Measurements from ENCODE around the gene OSBP2.
"Not testable (repeated sequence)": the region's sequence is repeated elsewhere in the genome, so short reads cannot be mapped to it uniquely, and the experiment has no call there.

OSBP2 gene, protein sequence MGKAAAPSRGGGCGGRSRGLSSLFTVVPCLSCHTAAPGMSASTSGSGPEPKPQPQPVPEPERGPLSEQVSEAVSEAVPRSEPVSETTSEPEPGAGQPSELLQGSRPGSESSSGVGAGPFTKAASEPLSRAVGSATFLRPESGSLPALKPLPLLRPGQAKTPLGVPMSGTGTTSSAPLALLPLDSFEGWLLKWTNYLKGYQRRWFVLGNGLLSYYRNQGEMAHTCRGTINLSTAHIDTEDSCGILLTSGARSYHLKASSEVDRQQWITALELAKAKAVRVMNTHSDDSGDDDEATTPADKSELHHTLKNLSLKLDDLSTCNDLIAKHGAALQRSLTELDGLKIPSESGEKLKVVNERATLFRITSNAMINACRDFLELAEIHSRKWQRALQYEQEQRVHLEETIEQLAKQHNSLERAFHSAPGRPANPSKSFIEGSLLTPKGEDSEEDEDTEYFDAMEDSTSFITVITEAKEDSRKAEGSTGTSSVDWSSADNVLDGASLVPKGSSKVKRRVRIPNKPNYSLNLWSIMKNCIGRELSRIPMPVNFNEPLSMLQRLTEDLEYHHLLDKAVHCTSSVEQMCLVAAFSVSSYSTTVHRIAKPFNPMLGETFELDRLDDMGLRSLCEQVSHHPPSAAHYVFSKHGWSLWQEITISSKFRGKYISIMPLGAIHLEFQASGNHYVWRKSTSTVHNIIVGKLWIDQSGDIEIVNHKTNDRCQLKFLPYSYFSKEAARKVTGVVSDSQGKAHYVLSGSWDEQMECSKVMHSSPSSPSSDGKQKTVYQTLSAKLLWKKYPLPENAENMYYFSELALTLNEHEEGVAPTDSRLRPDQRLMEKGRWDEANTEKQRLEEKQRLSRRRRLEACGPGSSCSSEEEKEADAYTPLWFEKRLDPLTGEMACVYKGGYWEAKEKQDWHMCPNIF

DNA sequence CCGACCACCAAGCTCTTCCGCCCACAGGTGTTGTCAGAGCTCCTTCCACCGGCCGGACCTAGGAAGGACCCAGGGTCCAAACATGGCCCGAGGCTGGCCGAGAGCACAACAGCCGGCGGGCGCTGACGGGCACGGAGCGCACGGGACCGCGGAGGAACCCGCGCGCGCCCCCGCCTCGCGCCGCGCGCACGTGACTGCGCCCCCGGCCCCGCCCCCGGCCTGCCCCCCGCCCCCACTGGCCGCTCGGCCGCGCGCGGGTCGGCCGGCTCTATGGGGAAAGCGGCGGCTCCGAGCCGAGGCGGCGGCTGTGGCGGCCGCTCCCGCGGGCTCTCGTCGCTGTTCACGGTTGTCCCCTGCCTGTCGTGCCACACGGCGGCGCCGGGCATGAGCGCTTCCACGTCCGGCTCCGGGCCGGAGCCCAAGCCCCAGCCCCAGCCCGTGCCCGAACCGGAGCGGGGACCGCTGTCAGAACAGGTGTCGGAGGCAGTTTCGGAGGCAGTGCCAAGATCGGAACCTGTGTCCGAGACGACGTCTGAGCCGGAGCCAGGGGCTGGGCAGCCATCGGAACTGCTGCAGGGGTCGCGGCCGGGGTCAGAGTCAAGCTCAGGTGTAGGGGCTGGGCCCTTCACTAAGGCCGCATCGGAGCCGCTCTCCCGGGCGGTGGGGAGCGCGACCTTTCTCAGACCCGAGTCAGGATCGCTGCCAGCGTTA is at the start of gene OSBP2:
Gene OSBP2, plus strand, starts transcription at position 235 of the 711 bp plus-strand sequence. Its CDS starts 36 bp downstream, at position 271.
- DNase-seq = peak; percentile 28

DNA sequence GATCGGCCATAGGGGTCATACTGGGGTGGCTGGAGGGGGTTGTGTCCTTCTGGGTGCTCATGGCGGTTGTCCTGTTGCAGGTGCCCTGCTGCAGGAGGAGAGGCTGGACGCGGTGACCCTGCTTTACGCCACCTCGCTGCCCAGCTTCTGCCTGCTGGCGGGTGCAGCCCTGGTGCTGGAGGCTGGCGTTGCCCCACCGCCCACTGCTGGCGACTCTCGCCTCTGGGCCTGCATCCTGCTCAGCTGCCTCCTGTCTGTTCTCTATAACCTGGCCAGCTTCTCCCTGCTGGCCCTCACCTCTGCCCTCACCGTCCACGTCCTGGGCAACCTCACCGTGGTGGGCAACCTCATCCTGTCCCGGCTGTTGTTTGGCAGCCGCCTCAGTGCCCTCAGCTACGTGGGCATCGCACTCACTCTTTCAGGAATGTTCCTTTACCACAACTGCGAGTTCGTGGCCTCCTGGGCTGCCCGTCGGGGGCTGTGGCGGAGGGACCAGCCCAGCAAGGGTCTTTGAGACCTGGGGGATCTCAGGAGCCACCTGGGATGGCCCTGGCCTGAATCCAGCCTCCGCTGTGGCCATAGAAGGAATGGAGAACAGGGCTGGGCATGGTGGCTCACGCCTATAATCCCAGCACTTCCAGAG is 48.0 kb upstream of the OSBP2 start:
- no peak for DNase-seq

DNA sequence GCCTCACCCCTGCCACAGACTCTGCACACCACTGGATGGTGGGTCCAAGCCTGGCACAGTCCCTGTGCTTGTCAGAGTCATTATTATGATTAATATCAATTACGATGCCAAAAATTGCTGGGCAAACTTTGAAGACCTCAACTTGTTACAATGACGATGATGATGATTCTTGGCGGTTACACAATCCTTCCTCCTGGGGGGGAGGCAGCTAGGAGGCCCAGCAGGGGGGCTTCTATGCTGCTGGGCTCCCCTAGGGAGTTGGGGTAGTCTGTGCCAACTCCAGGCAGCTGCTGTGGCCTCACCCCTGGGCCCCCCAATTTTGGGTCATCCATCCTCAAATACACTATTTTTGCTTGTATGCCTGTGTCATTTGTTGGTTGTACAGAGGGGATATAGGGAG is 47.1 kb upstream of the OSBP2 start:
- DNase-seq = no peak

DNA sequence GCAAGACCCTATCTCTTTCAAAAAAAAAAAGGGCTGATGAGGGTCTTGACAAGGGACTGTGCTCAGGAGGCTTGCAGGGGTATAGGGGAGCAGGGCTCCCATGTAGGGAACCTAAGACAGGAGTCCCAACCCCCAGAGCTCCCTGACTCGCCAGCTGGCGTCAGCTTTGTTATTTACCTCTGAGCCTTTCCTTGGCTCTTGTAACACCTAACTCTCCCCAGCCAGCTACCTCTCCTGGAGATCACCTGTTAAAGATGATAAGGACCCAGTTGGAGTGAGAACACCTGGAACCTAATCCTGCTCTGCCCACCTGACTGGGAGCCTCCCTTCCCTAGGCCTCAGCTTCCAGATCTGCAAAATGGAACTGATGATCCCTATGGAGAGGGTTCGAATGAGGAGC is 45.8 kb upstream of the OSBP2 start:
- DNase-seq = no peak

DNA sequence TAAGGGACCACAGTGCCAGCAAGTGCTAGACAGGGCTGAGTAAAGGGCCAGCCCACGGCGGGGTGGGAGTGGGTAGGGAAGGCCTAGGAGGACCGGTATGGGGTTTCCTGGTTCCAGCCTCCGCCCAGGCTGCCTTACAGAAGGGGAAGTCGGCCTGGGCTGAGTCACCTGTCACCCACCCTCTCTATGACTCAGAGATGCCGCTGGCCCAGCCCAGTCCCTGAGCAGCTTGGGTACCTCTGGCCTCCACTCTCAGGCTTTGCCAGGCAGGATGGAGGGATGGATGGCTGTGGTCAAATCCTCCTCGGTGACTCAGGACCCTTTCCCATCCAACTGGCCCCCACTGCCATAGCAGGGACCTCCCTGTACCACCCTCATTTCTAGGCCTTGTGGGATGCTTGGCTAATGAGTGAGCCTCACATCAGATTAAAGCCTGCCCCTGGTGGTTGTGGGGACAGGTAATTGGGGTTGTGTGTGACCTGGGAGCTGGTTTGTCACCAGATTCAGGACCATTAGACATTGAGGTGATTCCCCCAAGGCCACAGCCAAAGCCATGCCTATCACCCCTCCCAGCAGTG is 45.2 kb upstream of the OSBP2 start:
- no peak for DNase-seq

DNA sequence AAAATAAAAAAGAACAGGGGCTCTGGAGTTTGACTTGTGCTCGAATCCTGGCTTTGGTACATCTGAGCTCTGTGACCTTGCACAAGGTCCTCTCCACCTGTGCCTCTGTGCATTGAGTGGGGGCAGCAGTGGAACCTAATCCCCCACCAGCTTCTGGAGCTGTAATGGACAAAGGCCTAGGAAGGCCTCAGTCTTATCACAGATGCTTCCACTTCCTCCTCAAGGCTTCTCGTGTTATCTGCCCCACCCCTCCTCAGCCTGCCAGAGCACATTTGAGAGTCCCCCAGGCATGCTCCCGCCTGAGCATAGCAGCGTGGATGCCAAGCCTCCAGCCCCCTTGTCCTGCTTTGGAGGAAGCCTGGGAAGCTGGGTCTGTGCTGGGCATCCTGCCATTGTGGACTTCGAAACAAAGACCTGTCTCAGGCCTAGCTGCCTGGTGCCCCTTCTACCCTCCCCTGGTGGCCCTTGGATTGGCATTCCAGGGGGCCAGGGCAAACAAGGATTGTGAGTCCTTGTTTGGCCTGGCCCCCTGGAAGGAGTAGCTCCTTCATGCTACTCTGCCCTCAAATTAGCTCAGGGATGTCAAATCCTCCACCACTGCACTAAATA is 44.1 kb upstream of the OSBP2 start:
- peak; percentile 11 for DNase-seq

DNA sequence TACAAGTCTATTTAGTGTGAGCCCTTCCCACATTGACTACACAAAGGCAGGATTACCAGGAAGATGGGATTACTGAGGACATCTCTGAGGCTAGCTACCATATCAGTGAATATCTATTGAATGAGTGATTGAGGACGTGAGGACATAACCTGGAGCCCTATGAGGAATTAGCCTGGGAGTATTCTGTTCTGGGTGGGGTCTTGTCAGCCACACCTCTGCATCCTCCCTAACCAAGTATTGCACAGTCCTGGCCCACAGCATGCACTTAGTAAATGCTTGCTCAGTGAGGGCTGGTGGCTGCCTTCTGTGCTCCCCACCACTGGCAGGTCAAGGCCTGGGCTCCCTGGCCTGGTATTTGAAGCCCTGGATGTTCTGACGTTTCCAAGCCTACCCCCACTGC is 41.8 kb upstream of the OSBP2 start:
- no peak for DNase-seq

DNA sequence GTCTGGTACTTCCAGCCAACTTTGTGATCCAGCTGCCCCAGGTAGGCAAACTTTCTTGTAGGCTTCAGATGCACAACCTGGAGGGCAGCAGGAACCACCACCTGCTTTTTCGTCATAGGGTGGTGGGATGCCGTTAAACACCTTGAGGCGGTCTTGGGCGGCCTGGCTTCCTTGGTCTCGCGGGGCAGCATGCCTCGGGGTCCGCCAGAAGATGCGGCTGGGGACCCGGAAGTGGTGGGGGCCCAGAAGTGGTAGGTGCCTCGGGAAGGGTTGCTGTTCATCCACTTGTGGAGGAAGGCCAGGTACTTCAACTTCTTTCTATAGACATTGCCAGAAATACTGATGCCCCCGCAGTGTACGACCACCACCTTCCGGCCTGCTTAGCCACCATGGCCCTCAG is 40.3 kb upstream of the OSBP2 start:
- no peak for DNase-seq

DNA sequence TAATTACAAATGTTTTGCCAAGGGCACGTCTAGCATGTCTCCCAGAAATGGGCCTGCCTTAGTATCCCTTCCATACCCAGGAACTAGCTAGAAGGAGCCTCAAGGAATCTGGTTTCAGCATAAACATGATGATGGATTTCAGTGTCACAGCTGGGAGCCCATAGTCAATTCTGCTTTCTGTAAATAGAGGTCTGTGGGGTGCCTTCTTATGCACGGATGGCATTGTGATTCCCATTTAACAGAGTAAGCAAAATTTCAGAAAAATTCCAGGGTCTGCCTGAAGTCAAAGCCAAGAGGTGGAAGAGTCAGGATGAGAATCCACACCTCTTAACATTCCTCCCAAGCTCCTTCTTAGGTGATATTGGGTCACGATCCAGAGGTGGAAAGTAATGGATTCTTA is 39.1 kb upstream of the OSBP2 start:
- DNase-seq = no peak

DNA sequence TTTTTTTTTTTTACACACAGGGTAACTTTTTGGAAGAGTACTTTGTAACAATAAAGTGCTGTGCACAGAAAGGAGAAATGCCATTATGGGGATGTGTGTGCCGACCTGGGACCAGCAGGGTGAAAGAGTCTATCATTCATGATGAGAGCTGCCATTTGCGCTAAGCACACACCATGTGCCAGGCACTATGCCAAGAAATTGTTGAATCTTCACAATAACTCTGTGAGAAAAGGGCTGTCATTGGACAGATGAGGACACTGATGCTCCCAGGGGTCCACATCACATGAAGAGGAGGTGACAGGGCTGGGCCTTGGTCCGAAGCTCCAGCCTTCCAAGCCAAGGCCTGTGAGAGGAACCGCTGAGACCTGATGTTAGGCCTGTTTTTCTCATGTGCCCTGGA is 32.6 kb upstream of the OSBP2 start:
- DNase-seq = peak; percentile 85

DNA sequence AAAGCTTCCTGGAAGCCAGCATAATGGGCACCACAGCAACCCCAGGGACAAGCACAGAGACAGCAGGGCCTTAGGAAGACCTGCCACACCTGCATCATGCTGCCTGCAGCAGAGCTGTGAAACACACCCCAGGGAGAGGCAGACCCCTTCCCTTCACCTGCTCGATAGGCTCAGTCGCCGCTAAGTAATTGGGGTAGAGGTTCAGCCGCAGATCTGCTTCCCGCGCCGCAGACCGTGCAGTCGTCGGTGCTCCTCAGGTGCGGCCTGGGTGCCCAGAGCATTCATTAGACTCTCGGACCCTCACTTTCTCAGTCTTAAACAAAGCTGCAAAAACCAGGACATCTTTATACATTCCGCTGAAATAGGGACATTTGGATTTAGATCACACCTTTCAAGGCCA is 29.9 kb upstream of the OSBP2 start:
- no peak for DNase-seq

DNA sequence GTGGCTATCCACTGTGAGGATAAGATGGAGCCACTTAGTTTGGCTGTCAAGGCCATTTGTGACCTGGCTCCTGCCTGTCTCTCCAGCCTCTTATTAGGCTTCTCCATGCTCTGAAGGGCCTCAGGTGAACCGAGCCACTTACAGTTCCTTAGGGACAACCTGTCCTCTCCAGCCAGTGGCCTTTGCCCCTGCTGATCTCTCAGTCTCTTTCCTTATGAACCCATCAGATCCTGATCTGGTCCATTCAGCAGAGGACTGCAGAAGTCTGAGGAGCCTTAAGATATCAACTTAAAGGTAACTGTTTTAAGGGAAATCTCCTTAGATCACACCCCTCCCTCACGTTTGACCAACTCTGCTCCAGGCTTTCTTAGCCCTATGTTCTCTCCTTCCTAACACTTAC is 29.4 kb upstream of the OSBP2 start:
- no peak for DNase-seq

DNA sequence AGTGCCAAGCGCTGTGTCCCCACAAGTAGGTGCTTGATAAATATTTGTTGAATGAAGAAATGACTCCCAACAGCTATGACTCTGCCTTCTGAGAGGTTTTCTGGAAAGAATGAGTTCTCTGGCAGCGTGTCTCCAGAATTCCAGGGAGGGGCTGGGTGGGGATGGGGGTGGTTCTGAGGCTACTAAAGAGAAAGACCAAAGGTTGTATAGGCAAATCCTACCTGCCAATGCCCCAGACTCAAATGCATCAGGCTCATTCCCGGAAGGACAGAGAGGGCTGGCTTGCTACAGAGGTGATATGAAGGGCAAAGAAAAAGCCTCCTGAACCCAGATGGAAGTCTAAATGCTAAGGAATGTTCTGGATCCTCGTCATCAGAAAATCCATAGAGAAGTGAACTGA is 28.9 kb upstream of the OSBP2 start:
- DNase-seq = no peak

DNA sequence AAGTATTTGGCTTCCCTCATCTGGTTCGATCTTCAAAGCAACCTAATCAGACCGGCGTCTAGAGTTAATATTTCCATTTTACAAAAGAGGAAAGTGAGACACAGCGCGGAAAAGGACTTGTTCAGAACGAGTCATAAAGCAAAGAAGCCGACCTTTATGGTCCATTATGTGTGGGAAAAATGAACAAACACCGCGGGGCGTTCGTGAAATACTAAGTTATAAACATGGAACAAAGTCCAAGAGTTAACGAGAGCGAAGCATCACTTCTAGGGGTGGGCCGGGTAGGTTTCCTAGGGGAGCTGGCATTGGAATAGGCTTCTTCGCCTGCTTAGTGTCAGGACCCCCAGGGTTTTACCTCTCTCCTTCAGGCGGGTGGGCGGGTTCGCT is 27.6 kb upstream of the OSBP2 start:
- DNase-seq = no peak

DNA sequence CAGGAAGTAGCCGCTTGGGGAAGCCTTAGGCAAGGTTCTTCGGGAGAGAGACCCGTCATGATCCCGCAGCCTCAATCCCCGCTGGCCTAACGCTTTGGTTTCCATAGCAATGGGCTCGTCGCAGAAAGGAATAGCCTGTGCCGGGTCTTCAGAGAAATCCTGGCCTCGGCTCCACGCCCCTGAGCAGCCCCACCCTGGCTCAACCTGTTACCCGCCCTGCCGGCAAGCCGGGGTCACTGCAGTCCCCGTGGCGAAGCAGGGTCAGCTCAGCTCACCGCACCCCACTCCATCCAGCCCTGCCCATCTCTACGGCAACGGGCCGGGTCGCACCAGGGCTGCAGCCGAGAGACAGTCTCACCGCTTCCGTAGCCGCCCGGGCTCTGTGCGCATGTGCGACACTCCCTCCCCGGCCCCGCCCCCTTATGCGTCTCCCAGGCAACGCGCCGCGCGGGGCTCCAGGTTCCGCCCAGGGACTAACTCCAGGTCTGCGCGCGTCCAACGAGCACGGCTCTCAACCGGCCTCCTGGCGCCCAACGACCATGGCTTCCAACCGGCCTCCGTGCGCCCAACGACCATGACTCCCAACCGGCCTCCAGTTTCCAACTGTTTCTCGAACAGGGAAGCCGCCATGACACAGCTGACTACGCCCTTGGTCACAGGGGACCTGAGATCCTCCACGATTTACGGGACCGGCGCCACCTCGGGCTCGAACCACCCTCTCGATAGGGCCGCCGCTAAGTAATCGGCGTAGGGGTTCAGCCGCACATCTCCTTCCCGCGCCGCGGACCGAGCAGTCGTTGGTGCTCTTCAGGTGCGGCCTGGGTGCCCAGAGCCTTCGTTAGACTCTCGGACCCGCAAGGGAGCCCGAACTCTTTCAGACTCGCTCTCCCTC is 26.9 kb upstream of the OSBP2 start, which contains the start of gene DUSP18:
Gene DUSP18, minus strand, starts transcription at position 382 of the 892 bp plus-strand sequence. CDS start 3,872 bp downstream, outside the sequence.
- peak; percentile 90 for DNase-seq

DNA sequence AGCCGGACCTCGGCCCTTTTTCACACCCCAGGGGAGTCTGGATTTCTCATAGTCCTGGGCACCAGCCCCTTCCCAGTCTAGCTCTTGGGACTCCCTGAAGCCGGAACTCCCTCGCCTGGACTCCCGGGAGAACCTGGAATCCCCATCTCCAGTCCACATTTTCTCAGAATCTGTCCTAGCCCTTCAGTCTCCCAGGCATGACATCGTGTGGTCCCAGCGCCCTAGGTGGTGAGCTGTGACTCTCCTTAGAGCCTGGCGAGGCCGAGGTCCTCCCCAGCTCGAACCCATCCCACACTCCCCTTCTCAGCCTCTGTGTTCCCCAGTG is 26.3 kb upstream of the OSBP2 start:
- no peak for DNase-seq

DNA sequence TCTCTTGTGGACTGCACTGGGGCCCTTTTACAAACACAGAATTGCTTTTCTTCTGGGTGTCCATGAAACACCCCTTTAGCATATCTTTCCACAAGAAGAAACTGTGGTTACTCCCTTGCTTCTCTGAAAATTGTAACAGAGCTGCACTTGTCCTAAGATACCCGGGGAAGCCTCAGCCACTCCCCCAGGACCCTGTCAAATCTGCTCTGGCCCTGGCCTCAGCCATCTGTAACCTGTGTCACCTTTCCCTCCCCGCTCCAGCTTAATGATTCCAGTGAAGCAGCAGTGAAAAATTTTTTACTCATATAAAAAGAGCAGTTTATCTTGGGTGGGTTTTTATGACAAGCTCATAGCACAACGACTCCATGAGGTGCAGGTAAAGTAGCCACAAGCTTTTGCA is 23.6 kb upstream of the OSBP2 start:
- no peak for DNase-seq

DNA sequence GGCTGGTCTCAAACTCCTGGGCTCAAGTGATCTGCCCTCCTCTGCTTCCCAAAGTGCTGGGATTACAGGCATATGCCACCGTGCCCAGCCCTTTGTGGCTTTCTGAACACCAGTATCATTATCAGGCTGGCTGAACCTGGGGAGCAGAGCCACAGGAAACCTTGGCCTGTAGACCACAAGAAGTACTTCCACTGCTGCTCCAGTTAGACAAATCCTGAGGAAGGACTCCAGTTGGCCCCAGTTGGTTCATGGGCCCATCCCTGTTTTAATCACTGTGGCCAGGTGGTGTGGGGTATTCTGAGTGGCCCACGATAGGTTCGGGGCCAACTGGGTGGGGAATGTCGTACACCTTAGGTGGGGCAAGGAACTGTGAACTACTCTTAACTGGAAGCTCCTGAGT is 21.5 kb upstream of the OSBP2 start:
- no peak for DNase-seq

DNA sequence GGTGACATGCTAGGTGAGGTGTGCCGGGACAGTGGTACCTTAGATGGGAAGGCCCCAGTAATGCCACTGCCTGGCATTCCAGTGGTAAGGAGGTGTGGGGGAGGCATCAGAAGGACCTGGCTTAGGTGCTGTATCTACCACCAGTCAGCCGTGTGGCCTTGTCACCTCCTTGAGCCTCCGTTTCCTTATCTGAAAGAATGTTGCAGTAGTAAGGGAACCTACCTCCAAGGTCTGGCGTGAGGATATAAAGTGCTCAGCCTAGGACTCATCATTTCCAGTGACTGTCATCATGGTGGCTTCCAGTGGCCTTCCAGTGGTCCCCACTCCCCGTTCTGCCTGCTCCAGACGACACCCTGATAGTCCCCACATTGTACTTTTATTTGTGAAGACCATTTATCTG is 20.2 kb upstream of the OSBP2 start:
- no peak for DNase-seq

DNA sequence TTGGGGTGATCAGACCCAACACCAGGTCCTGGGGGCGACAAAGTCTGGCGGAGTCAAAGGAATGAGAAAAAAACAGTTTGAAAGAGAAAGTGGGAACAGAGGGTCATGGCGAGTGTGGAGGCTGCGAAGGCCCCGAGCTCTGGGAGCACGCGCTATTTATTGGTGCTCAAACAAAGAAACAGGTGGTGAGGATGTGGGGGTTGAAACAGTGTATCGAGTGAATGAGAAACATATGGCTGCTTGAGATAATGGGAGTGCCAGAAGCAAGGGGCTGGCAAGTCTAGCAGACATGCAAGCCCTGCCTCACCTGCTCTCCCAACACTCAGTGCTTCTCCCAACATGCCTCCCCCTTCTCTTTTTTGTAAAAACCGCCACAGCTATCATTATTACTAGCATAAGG is 19.2 kb upstream of the OSBP2 start:
- peak; percentile 22 for DNase-seq

DNA sequence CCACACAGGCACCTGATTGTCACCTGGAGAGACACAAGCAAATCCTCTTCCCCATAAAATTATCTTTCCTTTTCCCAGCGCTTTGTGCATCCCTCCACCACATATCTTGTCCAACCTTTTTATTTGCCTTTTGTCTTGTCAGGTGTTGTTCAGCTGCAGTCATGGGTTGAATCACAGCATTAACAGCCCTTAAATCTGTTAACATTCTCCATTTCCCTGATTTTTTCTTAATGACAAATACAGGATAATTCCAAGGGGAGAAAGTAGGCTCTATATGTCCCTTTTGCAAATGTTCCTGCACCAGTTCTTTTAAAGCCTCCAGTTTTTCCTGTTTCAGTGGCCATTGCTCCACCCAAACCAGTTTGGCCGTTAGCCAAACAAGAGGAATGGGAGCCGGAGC is 18.1 kb upstream of the OSBP2 start:
- DNase-seq = not testable (repeated sequence)
